Measurements from ENCODE around the gene MILR1. TPM values are rescaled to one million over a fixed set of nuclear protein-coding genes. Genes with fewer than 3 reads are reported as not detected.

The MILR1 gene
- total and polyA plus RNA-seq, 2 donors (not counting 3 experiments of a cell fraction or from before 2014, with no cell fraction given), result 1.2 to 17.8 TPM

DNA sequence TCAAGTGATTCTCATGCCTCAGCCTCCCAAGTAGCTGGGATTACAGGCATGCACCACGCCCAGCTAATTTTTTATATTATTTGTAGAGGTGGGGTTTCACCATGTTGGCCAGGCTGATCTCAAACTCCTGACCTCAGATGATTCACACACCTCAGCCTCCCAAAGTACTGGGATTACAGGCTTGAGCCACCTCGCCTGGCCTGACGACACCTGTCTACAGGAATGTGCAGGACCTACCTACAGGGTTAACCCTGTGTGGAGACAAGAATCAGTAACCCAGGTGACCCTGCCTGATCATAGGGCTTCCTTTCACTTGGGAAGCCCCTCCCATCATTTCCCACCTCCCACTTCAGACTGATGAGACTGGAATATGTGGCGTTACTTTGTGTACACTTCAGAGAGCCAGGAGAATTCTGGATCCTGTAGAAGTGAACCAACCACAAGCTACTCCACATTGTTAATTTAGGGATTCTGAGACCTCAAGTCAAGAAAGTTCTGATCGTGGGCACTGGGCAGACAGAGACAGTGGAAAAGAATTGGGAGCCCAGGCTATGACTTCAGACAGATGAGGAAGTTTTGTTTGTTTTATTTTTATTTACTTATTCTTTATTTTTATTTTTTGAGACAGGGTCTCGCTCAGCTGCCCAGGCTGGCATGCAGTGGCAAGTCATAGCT, 5.7 kb upstream of the MILR1 start:
- FAIRE-seq, result no peak
- intact Hi-C loops (cut with micrococcal nuclease), result no loop called here
- no peaks in the 10 kb centered on the region for H3K36me3 ChIP-seq (ENCODE audit: control insufficient read depth in 2 of 2, extremely low read depth in 1 of 2, insufficient read depth in 2 of 2, low read length in 2 of 2)

More for the DNA sequence above, 5.7 kb upstream of the MILR1 start:
- Histone ChIP-seq H3K9ac (replicated peaks; ENCODE audit: extremely low read depth, insufficient read depth, low read length) (no peak overlapping the region), H3K4me3 (replicated peaks in 1 of 3; ENCODE audit: insufficient read depth in 1 of 3, low read depth in 1 of 3, low read length in 3 of 3) (no peak overlapping the region), H3K27me3 (ENCODE audit: control insufficient read depth in 2 of 2, insufficient read depth in 2 of 2, low read length in 2 of 2) (no peaks in the 10 kb centered on the region), H4K20me1 (replicated peaks; ENCODE audit: control insufficient read depth, extremely low read depth, insufficient read depth, low read length) (no peaks in the 10 kb centered on the region), H3K27ac (ENCODE audit: insufficient read depth, low read depth, low read length) (no peak overlapping the region), H3K4me2 (ENCODE audit: insufficient read depth, low read length) (no peak overlapping the region), H2AFZ (ENCODE audit: low read depth, low read length) (no peak overlapping the region), H3K9me1 (replicated peaks; ENCODE audit: control insufficient read depth, extremely low read depth, insufficient read depth, low read length) (no peaks in the 10 kb centered on the region), H3K9me3 (replicated peaks; ENCODE audit: control insufficient read depth, insufficient read depth, low read length) (no peaks in the 10 kb centered on the region), H3K79me2 (ENCODE audit: control insufficient read depth, insufficient read depth, low read length) (no peaks in the 10 kb centered on the region), H3K4me1 (ENCODE audit: control insufficient read depth, extremely low read depth, insufficient read depth, low read length) (peaks cover 12% of the 10 kb centered on the region)
- BruUV-seq (replicated peaks), result no TSS peak
- dilution Hi-C loops (cut with MboI; ENCODE audit: extremely low pct_ligation_motif_present, low sequenced_read_pairs), result no loop called here
- no peak for DNase-seq (ENCODE audit: low read depth, low spot score)
- ChIA-PET POLR2A (no interaction called here), CTCF (interaction anchor here (0.7 to 1.1 kb wide), 3 partner anchors 25 to 50 kb away, joined by 3 to 4 read pairs (median 3); no protein-coding TSS in a partner anchor)
- TF ChIP-seq MYC (IDR thresholded peaks at IDR 0.05; ENCODE audit: low read depth, low read length), result no peak
- TF ChIP-seq, protein P1, sequence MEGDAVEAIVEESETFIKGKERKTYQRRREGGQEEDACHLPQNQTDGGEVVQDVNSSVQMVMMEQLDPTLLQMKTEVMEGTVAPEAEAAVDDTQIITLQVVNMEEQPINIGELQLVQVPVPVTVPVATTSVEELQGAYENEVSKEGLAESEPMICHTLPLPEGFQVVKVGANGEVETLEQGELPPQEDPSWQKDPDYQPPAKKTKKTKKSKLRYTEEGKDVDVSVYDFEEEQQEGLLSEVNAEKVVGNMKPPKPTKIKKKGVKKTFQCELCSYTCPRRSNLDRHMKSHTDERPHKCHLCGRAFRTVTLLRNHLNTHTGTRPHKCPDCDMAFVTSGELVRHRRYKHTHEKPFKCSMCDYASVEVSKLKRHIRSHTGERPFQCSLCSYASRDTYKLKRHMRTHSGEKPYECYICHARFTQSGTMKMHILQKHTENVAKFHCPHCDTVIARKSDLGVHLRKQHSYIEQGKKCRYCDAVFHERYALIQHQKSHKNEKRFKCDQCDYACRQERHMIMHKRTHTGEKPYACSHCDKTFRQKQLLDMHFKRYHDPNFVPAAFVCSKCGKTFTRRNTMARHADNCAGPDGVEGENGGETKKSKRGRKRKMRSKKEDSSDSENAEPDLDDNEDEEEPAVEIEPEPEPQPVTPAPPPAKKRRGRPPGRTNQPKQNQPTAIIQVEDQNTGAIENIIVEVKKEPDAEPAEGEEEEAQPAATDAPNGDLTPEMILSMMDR (IDR thresholded peaks at IDR 0.05; ENCODE audit: extremely low read depth in 1 of 2, insufficient read depth in 1 of 2, low read depth in 1 of 2, low read length in 2 of 2), result no peak
- TF ChIP-seq POLR2A (IDR thresholded peaks at IDR 0.05; ENCODE audit: low read depth, low read length), result no peak
- no peak for TF ChIP-seq JUN (IDR thresholded peaks at IDR 0.05; ENCODE audit: borderline replicate concordance, insufficient read depth, insufficient read length, low read depth)
- no peak for TF ChIP-seq FOS (IDR thresholded peaks at IDR 0.05; ENCODE audit: borderline replicate concordance, insufficient read depth, low read length)
- TF ChIP-seq GATA2 (IDR thresholded peaks at IDR 0.05; ENCODE audit: insufficient read depth, insufficient read length, low read depth, low read length), result no peak
- TF ChIP-seq POLR2AphosphoS5 (IDR thresholded peaks at IDR 0.05; ENCODE audit: insufficient read depth, low read depth, low read length), result no peak
- no peak for TF ChIP-seq EZH2 (IDR thresholded peaks at IDR 0.05; ENCODE audit: borderline replicate concordance, low read depth, low read length, severe bottlenecking)
- TF ChIP-seq, protein P2, sequence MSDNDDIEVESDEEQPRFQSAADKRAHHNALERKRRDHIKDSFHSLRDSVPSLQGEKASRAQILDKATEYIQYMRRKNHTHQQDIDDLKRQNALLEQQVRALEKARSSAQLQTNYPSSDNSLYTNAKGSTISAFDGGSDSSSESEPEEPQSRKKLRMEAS (IDR thresholded peaks at IDR 0.05; ENCODE audit: insufficient read depth, insufficient read length), result no peak

All from endothelial cell of umbilical vein (primary cell).